OCI-LY3 (cell line): Measurements from ENCODE around the gene CACNA1E.

Source experiments
- H2AFZ ChIP-seq: fragments of 200-600, 300-600 bp; shearing (Covaris generic); 2 replicates; pipeline ENCODE4 v1.6.0; 2014; ENCODE audit warnings: antibody characterized with exemption, low read depth, low read length
- H3K27ac ChIP-seq: fragments of 200-600, 300-600 bp; sonication (generic); 2 replicates; pipeline ENCODE4 v1.5.1; 2014; ENCODE audit warnings: mild to moderate bottlenecking, low read length, moderate library complexity, mixed read lengths
- H3K27me3 ChIP-seq: fragments of 200-600, 300-600 bp; sonication (generic); 2 replicates; pipeline ENCODE4 v1.6.1; 2014; ENCODE audit warnings: low read depth, low read length, mixed read lengths
- H3K36me3 ChIP-seq: fragments of 200-600, 300-600 bp; sonication (generic); replicated peaks from 2 replicates; pipeline ENCODE3; 2014; ENCODE audit warnings: low read depth, low read length, mixed read lengths
- H3K4me1 ChIP-seq: fragments of 300-600, 200-600 bp; sonication (generic); 2 replicates; pipeline ENCODE4 v1.6.1; 2014; ENCODE audit warnings: low read length, mixed read lengths
- H3K4me2 ChIP-seq: fragments of 200-600, 300-600 bp; sonication (generic); 2 replicates; pipeline ENCODE4 v1.6.1; 2014; ENCODE audit warnings: low read length, mixed read lengths
- H3K4me3 ChIP-seq: fragments of 300-600, 200-600 bp; sonication (generic); 2 replicates; pipeline ENCODE4 v1.5.1; 2014; ENCODE audit warnings: antibody characterized with exemption, mild to moderate bottlenecking, low read length, moderate library complexity
- H3K79me2 ChIP-seq: fragments of 300-600, 200-600 bp; shearing (Covaris generic); 2 replicates; pipeline ENCODE4 v1.6.1; 2014; ENCODE audit warnings: mild to moderate bottlenecking, low read length, mixed read lengths
- H3K9ac ChIP-seq: fragments of 300-600, 200-600 bp; shearing (Covaris generic); 2 replicates; pipeline ENCODE4 v1.6.0; 2014; ENCODE audit warnings: mild to moderate bottlenecking, low read length, moderate library complexity
- H3K9me3 ChIP-seq: fragments of 200-600, 300-600 bp; shearing (Covaris generic); 2 replicates; pipeline ENCODE4 v1.6.1; 2014; ENCODE audit warnings: low read length, mixed read lengths; ENCODE audit not compliant: insufficient read depth
- H4K20me1 ChIP-seq: fragments of 200-600, 300-600 bp; sonication (generic); 2 replicates; pipeline ENCODE4 v1.6.1; 2016; ENCODE audit warnings: low read length, mixed read lengths; ENCODE audit not compliant: insufficient read depth
- CTCF ChIP-seq: fragments of 200-600, 300-600 bp; sonication (generic); IDR thresholded peaks from 2 replicates; pipeline ENCODE4 v1.5.1; 2014; ENCODE audit warnings: antibody characterized with exemption, low read length, low read depth
- EZH2phosphoT487 ChIP-seq: fragments of 200-600 bp; shearing (Covaris generic); IDR thresholded peaks from 2 replicates; pipeline ENCODE4 v1.6.1; 2018; ENCODE audit warnings: antibody characterized with exemption, mixed run types, low read depth

Gene CACNA1E

GRCh38 chr1:181742426-181742825, 259.1 kb downstream of the CACNA1E start:
- H3K9me3 ChIP-seq: no peaks in the 10 kb centered on the region
- no peaks in the 10 kb centered on the region for H3K4me1 ChIP-seq
- no peak overlapping the region for H3K4me3 ChIP-seq
- H4K20me1 ChIP-seq: no peaks in the 10 kb centered on the region
- H3K27ac ChIP-seq: no peak overlapping the region
- peaks cover 59% of the 10 kb centered on the region for H3K27me3 ChIP-seq
- no peak overlapping the region for H3K9ac ChIP-seq
- TF ChIP-seq CTCF (no peak), EZH2phosphoT487 (no peak)
- H2AFZ ChIP-seq: no peak overlapping the region
- H3K36me3 ChIP-seq: no peaks in the 10 kb centered on the region
- H3K79me2 ChIP-seq: no peaks in the 10 kb centered on the region
- no peak overlapping the region for H3K4me2 ChIP-seq

- Histone ChIP-seq H3K4me3 (no peak overlapping the region), H3K4me1 (no peaks in the 10 kb centered on the region), H3K27me3 (peaks cover 63% of the 10 kb centered on the region), H3K9ac (no peak overlapping the region), H3K36me3 (no peaks in the 10 kb centered on the region), H4K20me1 (no peaks in the 10 kb centered on the region), H2AFZ (no peak overlapping the region), H3K27ac (no peak overlapping the region), H3K4me2 (no peak overlapping the region), H3K79me2 (no peaks in the 10 kb centered on the region), H3K9me3 (no peaks in the 10 kb centered on the region)
- TF ChIP-seq CTCF (no peak), EZH2phosphoT487 (no peak)
These were observed 260.6 kb downstream of the CACNA1E start for GRCh38 chr1:181743878-181744312.

- Histone ChIP-seq H3K9me3 (no peaks in the 10 kb centered on the region), H4K20me1 (no peaks in the 10 kb centered on the region), H3K4me2 (no peak overlapping the region), H3K27me3 (peaks cover 55% of the 10 kb centered on the region), H2AFZ (no peak overlapping the region), H3K4me1 (no peaks in the 10 kb centered on the region), H3K27ac (no peak overlapping the region), H3K79me2 (no peaks in the 10 kb centered on the region), H3K9ac (no peak overlapping the region), H3K36me3 (no peaks in the 10 kb centered on the region), H3K4me3 (no peak overlapping the region)
- TF ChIP-seq CTCF: no peak
- TF ChIP-seq EZH2phosphoT487: no peak
These were observed 262.9 kb downstream of the CACNA1E start for GRCh38 chr1:181746224-181746623.

GRCh38 chr1:181748013-181748412, 264.7 kb downstream of the CACNA1E start:
- no peaks in the 10 kb centered on the region for H3K9me3 ChIP-seq
- TF ChIP-seq CTCF: no peak
- H3K79me2 ChIP-seq: no peaks in the 10 kb centered on the region
- no peak overlapping the region for H3K9ac ChIP-seq
- no peak overlapping the region for H3K4me3 ChIP-seq
- H3K36me3 ChIP-seq: no peaks in the 10 kb centered on the region
- no peaks in the 10 kb centered on the region for H3K4me1 ChIP-seq
- no peak overlapping the region for H3K4me2 ChIP-seq
- no peaks in the 10 kb centered on the region for H4K20me1 ChIP-seq
- no peak overlapping the region for H2AFZ ChIP-seq
- H3K27ac ChIP-seq: no peak overlapping the region
- H3K27me3 ChIP-seq: peaks cover 40% of the 10 kb centered on the region
